ENCODE measurements around the gene ANKRD65.

The ANKRD65 gene

DNA sequence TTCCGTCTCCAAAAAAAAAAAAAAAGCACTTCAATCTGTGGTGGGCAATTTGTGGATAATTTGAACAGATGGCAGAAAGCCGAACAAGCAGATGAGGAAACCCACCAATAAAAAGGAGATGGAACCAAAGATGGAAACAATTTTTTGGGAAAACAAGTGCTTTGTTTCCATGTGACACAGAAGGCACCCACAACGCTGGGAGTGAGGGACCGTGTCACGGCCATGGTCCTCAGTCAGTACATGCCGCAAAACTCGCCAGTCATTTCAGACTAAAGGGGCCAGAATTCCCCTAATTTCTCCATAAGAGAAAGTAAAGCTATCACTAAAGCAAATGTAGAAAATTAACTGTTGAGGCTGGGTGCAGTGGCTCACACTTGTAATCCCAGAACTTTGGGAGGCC, 27.0 kb downstream of the ANKRD65 start:
- no peak for DNase-seq (ENCODE audit: extremely low read depth, low read depth)
- TF ChIP-seq, protein P1, sequence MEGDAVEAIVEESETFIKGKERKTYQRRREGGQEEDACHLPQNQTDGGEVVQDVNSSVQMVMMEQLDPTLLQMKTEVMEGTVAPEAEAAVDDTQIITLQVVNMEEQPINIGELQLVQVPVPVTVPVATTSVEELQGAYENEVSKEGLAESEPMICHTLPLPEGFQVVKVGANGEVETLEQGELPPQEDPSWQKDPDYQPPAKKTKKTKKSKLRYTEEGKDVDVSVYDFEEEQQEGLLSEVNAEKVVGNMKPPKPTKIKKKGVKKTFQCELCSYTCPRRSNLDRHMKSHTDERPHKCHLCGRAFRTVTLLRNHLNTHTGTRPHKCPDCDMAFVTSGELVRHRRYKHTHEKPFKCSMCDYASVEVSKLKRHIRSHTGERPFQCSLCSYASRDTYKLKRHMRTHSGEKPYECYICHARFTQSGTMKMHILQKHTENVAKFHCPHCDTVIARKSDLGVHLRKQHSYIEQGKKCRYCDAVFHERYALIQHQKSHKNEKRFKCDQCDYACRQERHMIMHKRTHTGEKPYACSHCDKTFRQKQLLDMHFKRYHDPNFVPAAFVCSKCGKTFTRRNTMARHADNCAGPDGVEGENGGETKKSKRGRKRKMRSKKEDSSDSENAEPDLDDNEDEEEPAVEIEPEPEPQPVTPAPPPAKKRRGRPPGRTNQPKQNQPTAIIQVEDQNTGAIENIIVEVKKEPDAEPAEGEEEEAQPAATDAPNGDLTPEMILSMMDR (IDR thresholded peaks at IDR 0.05; ENCODE audit: low read depth, low read length): no peak

DNA sequence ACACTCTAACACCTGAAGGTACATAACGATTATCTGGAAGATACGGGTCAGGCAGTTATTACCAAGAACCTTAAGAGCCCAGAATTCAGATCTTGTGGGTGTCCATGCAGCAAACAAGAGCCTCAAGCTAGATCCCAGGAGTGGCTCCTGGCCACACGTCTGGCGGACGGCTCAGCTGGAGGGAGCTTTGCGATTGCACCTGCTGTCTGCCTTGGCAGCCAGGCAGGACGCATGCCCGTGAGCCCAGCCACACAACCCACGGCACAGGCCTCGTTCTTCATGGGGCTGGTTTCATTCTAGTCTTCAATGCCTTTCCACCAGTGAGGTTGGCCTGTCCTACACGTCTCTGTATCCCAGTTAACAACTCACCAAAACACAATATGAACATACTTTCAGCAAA, 27.6 kb downstream of the ANKRD65 start:
- DNase-seq (ENCODE audit: extremely low read depth, low read depth): no peak

DNA sequence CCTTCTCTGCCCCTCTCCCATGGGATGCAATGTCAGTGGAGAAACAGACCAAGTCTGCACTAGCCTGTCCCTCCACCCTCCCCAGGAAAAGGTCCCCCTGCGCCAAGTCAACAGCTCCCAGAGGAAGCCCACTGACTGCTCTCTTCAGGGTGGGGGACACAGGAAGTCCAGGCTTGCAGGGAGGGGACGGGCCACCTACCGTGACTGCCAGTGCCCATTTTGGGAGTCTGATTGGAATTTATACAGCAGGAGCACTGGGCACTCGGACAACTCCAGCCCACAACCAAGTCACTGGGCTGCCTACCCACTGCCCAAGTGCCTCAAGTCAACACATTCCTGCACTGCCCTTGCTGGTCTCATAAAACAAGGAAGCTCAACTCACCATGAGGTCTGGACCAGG, 28.1 kb downstream of the ANKRD65 start:
- DNase-seq (ENCODE audit: extremely low read depth, low read depth): no peak
- TF ChIP-seq, protein P1 (IDR thresholded peaks at IDR 0.05; ENCODE audit: low read depth, low read length): no peak

More for the DNA sequence above, 27.6 kb downstream of the ANKRD65 start:
- TF ChIP-seq, protein P1 (IDR thresholded peaks at IDR 0.05; ENCODE audit: low read depth, low read length): no peak

DNA sequence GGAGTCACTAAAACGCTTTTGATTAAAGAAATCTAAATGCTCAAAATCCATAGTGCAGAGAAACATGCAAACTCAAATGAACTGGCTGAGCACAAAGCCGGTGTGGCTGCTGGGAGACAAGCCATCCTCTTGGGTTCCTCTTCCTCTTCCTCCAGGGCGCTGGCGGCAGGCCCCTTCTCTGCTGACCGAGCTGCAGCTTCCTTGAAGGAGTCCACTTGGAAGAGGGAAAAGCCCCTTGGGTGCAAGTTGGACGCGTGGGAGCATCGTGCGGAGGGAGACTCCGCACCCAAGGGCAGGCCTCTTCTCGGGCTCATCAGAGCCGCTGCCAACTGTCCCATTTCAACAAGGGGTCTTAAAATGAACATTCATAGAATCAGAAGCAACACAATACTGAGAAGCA, 29.9 kb downstream of the ANKRD65 start:
- TF ChIP-seq, protein P1 (IDR thresholded peaks at IDR 0.05; ENCODE audit: low read depth, low read length): no peak
- no peak for DNase-seq (ENCODE audit: extremely low read depth, low read depth)

DNA sequence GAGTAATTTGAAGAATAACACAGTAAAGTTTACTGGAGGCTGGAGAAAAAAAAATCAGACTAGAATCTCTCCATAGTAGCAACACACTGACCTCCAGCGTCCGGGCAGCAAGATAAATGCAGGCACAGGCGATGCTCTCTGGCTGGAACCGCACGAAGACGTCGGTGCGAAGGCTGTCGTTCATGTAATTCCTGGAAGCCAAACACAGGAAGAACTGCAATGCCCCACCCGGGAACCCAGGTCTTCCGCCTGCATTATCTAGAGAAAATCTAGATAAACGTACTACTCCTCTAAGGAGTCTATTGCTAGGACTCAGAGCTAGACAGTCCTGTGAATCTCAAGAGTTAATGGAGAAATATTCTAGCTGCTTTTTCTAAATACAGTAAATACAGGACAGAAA, 30.4 kb downstream of the ANKRD65 start:
- no peak for DNase-seq (ENCODE audit: extremely low read depth, low read depth)
- TF ChIP-seq, protein P1 (IDR thresholded peaks at IDR 0.05; ENCODE audit: low read depth, low read length): no peak

DNA sequence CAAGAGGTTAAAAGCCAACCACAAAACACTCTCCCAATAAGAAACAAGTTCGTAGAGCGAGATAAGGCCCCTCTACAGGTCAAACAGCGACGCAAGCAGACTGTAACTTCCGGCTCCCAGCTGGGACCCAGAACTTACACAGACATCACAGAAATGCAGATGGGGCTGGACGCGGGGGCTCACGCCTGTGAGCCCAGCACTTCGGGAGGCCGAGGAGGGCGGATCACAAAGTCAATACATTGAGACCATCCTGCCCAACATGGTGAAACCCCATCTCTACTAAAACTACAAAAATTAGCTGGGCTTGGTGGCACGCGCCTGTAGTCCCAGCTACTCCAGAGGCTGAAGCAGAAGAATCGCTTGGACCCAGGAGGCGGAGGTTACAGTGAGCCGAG, 33.0 kb downstream of the ANKRD65 start:
- DNase-seq (ENCODE audit: extremely low read depth, low read depth): no peak
- TF ChIP-seq, protein P1 (IDR thresholded peaks at IDR 0.05; ENCODE audit: low read depth, low read length): no peak

DNA sequence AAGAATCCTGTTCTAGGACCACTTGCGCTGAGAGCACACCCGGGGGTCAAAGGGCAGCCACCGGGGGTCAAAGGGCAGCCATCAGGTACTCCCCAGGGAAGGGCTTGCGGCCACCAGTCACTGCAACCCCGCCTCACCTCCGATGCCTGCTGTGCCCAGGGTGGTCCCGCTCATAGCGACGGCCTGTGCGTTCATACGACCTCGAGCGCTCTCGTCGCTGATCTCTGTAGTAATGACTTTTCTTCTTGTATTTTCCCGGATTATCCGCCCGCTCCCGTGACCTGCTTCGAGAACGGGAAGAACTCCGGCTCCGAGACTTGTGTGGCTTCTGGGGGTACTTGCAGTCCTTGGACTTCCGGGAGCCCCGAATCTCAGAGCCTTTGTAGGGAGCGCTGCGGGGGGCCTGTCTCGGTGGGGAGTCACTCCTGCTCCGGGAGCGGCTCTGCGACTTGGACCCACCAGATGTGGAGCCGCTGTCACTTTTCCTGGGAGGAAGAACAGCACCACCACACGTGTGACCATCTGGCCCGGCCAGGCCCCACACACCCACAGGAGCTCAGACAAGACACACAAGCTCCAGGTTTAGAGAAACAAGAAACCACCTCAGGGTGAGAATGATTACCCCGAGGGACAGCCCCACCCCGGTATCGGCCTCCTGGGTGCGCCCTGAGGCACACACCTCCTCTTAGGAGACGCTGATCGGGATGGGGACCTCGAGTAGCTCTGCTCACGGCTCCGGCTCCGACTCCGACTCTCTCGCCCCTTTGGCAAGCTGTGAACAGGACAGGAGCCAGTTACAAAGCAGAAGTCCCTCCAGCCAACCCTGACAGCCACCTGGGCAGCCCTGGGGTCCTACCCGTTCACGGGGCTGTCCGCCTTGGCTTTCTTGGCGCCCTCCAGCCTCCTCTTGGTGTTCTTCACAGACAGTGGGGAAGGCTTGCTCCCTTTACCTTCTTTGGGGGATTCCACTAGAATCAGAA, 33.7 kb downstream of the ANKRD65 start:
- no peak for DNase-seq (ENCODE audit: extremely low read depth, low read depth)
- TF ChIP-seq, protein P1 (IDR thresholded peaks at IDR 0.05; ENCODE audit: low read depth, low read length): no peak
